IMR-90 (cell line): ENCODE measurements around the gene ADGRG6. TPM values are rescaled to one million over a fixed set of nuclear protein-coding genes. Genes with fewer than 3 reads are reported as not detected.

Experiments
- ATAC-seq: fragments of 200-7000 bp; cut with Tn5 transposase; 2 replicates; pipeline ENCODE4 v1.9.1; 2020; ENCODE audit warnings: low read depth, mild to moderate bottlenecking, moderate library complexity
- BruUV-seq: library from RNA; stranded (reverse); fragments of 400-500 nt; replicated peaks from 2 replicates; lab custom pipeline; 2021; lab: Mats Ljungman, UMichigan
- CTCF ChIA-PET: fragments of 300-600 bp; formaldehyde crosslinking; extraction: SDS; loops from one replicate; lab custom pipeline; 2021; ENCODE audit warnings: antibody characterized with exemption; lab: Yijun Ruan, JAX
- POLR2A ChIA-PET: fragments of 300-600 bp; sonication (Branson Sonifier 250); formaldehyde crosslinking; loops from one replicate; lab custom pipeline; 2022; ENCODE audit warnings: antibody characterized with exemption; ENCODE audit not compliant: unreplicated experiment; lab: Charles Lee
- DNase-seq: peaks from one replicate; pipeline ENCODE4 v3.0.0; 2013
- H2AFZ ChIP-seq: replicated peaks from 2 replicates; pipeline ENCODE3; 2013; ENCODE audit warnings: low read length, mild to moderate bottlenecking; ENCODE audit not compliant: poor library complexity
- H2AK5ac ChIP-seq: 2 replicates; pipeline ENCODE4 v1.6.1; 2013; ENCODE audit warnings: low read depth, low read length, inconsistent platforms
- H2AK9ac ChIP-seq: replicated peaks from 2 replicates; pipeline ENCODE3; 2013; ENCODE audit warnings: mild to moderate bottlenecking, low read depth, low read length, moderate library complexity; ENCODE audit not compliant: poor library complexity
- H2BK120ac ChIP-seq: 2 replicates; pipeline ENCODE4 v1.6.1; 2013; ENCODE audit warnings: low read depth, low read length, inconsistent platforms
- H2BK15ac ChIP-seq: 3 replicates; pipeline ENCODE4 v1.6.1; 2013; ENCODE audit warnings: low read depth, low read length, inconsistent platforms
- H2BK20ac ChIP-seq: 2 replicates; pipeline ENCODE4 v1.6.1; 2013; ENCODE audit warnings: low read depth, mild to moderate bottlenecking, inconsistent platforms, low read length, moderate library complexity
- H2BK5ac ChIP-seq: 2 replicates; pipeline ENCODE4 v1.6.1; 2013; ENCODE audit warnings: mild to moderate bottlenecking, low read depth, low read length, inconsistent platforms; ENCODE audit not compliant: poor library complexity, severe bottlenecking
- H3K14ac ChIP-seq: replicated peaks from 2 replicates; pipeline ENCODE4 v1.6.1; 2013; ENCODE audit warnings: low read depth, low read length, inconsistent platforms
- H3K18ac ChIP-seq: 2 replicates; pipeline ENCODE4 v1.6.1; 2013; ENCODE audit warnings: low read depth, low read length, control low read depth
- H3K23ac ChIP-seq: 2 replicates; pipeline ENCODE4 v1.6.1; 2013; ENCODE audit warnings: low read depth, low read length, inconsistent platforms
- H3K27ac ChIP-seq: 2 replicates; pipeline ENCODE4 v1.5.1; 2013; ENCODE audit warnings: mild to moderate bottlenecking, control low read depth, low read length; ENCODE audit not compliant: insufficient read depth
- H3K27me3 ChIP-seq: 2 replicates; pipeline ENCODE4 v1.6.1; 2013; ENCODE audit warnings: low read length; ENCODE audit not compliant: control insufficient read depth, insufficient read depth
- H3K36me3 ChIP-seq: 2 replicates; pipeline ENCODE4 v1.6.1; 2013; ENCODE audit warnings: low read length, mixed read lengths; ENCODE audit not compliant: control insufficient read depth, insufficient read depth
- H3K4ac ChIP-seq: 2 replicates; pipeline ENCODE4 v1.6.1; 2013; ENCODE audit warnings: low read depth, low read length, inconsistent platforms
- H3K4me1 ChIP-seq: 2 replicates; pipeline ENCODE4 v1.6.1; 2013; ENCODE audit warnings: low read length, mixed read lengths; ENCODE audit not compliant: control insufficient read depth, insufficient read depth
- H3K4me2 ChIP-seq: 2 replicates; pipeline ENCODE4 v1.6.1; 2013; ENCODE audit warnings: low read depth, mild to moderate bottlenecking, control low read depth, low read length, moderate library complexity
- H3K4me3 ChIP-seq: 2 replicates; pipeline ENCODE4 v1.5.1; 2013; ENCODE audit warnings: low read depth, mild to moderate bottlenecking, control low read depth, low read length, moderate library complexity; ENCODE audit not compliant: insufficient read depth
- H3K56ac ChIP-seq: 2 replicates; pipeline ENCODE4 v1.6.1; 2013; ENCODE audit warnings: low read length, inconsistent platforms; ENCODE audit not compliant: insufficient read depth; ENCODE audit errors: extremely low read depth
- H3K79me1 ChIP-seq, 2 experiments: 2 replicates each; pipeline ENCODE4 v1.6.1; 2013; ENCODE audit warnings: low read length in 2 of 2, inconsistent platforms in 1 of 2, low read depth in 1 of 2
- H3K9ac ChIP-seq: 2 replicates; pipeline ENCODE4 v1.6.1; 2013; ENCODE audit warnings: low read depth, low read length, control low read depth
- H3K9me1 ChIP-seq: 2 replicates; pipeline ENCODE4 v1.6.1; 2013; ENCODE audit warnings: low read length, inconsistent platforms; ENCODE audit not compliant: insufficient read depth
- H3K9me3 ChIP-seq: 2 replicates; pipeline ENCODE4 v1.6.1; 2013; ENCODE audit warnings: low read length; ENCODE audit not compliant: control insufficient read depth, insufficient read depth
- H4K20me1 ChIP-seq: 2 replicates; pipeline ENCODE4 v1.6.1; 2013; ENCODE audit warnings: low read length, inconsistent platforms; ENCODE audit not compliant: insufficient read depth
- H4K5ac ChIP-seq: 2 replicates; pipeline ENCODE4 v1.6.1; 2013; ENCODE audit warnings: mild to moderate bottlenecking, low read depth, low read length, control low read depth
- H4K8ac ChIP-seq, 2 experiments: 2 replicates each; pipeline ENCODE4 v1.6.1; 2013; ENCODE audit warnings: low read depth in 2 of 2, low read length in 2 of 2, control low read depth in 1 of 2, inconsistent platforms in 1 of 2
- H4K91ac ChIP-seq: 2 replicates; pipeline ENCODE4 v1.6.1; 2013; ENCODE audit warnings: low read depth, low read length, inconsistent platforms; ENCODE audit not compliant: insufficient read depth
- BHLHE40 ChIP-seq: fragments of 150-350 bp; IDR thresholded peaks from 2 replicates; pipeline ENCODE4 v1.6.1; 2016; ENCODE audit warnings: mild to moderate bottlenecking, low read depth, low read length
- CEBPB ChIP-seq: IDR thresholded peaks from 2 replicates; pipeline ENCODE4 v1.6.1; 2012; ENCODE audit warnings: low read depth, low read length, improper control_type of control experiment
- CHD1 ChIP-seq: IDR thresholded peaks from 2 replicates; pipeline ENCODE4 v1.6.1; 2012; ENCODE audit warnings: low read depth, low read length, improper control_type of control experiment
- CTCF ChIP-seq: conservative IDR thresholded peaks from 2 replicates; pipeline ENCODE4 v1.5.1; 2012; ENCODE audit warnings: mild to moderate bottlenecking, low read depth, low read length, improper control_type of control experiment
- ELK1 ChIP-seq: fragments of 150-350 bp; IDR thresholded peaks from 2 replicates; pipeline ENCODE4 v1.6.1; 2016; ENCODE audit warnings: low read depth, mild to moderate bottlenecking, low read length, moderate library complexity, borderline replicate concordance
- FOS ChIP-seq: fragments of 150-350 bp; IDR thresholded peaks from 2 replicates; pipeline ENCODE4 v1.6.1; 2016; ENCODE audit warnings: low read depth, low read length
- MAFK ChIP-seq: IDR thresholded peaks from 2 replicates; pipeline ENCODE4 v1.6.1; 2012; ENCODE audit warnings: low read depth, low read length, improper control_type of control experiment
- MAZ ChIP-seq: IDR thresholded peaks from 2 replicates; pipeline ENCODE4 v1.6.1; 2012; ENCODE audit warnings: low read depth, mild to moderate bottlenecking, low read length, improper control_type of control experiment, moderate library complexity, borderline replicate concordance
- NFE2L2 ChIP-seq: fragments of 150-350 bp; IDR thresholded peaks from 2 replicates; pipeline ENCODE4 v1.6.1; 2016; ENCODE audit warnings: low read depth, mild to moderate bottlenecking, low read length
- POLR2A ChIP-seq: IDR thresholded peaks from 2 replicates; pipeline ENCODE4 v1.6.1; 2012; ENCODE audit warnings: mild to moderate bottlenecking, low read depth, low read length
- RAD21 ChIP-seq: IDR thresholded peaks from 2 replicates; pipeline ENCODE4 v1.6.1; 2012; ENCODE audit warnings: low read length, improper control_type of control experiment
- RCOR1 ChIP-seq: IDR thresholded peaks from 2 replicates; pipeline ENCODE4 v1.6.1; 2012; ENCODE audit warnings: mild to moderate bottlenecking, low read length, improper control_type of control experiment; ENCODE audit not compliant: insufficient replicate concordance
- RFX5 ChIP-seq: IDR thresholded peaks from 2 replicates; pipeline ENCODE4 v1.8.0; 2012; ENCODE audit warnings: low read depth, mild to moderate bottlenecking, low read length, moderate library complexity
- SMC3 ChIP-seq: fragments of 150-350 bp; IDR thresholded peaks from 2 replicates; pipeline ENCODE4 v1.6.1; 2016; ENCODE audit warnings: low read depth, mild to moderate bottlenecking, antibody characterized with exemption, low read length, moderate library complexity
- USF2 ChIP-seq: fragments of 150-350 bp; IDR thresholded peaks from 2 replicates; pipeline ENCODE4 v1.6.1; 2017; ENCODE audit warnings: mild to moderate bottlenecking, antibody characterized with exemption, low read length, low read depth
- WGBS, 2 experiments: methylation state at CpG; one replicate each; pipeline versions ENCODE4 v1.1.5 to v1.1.7; 2013; ENCODE audit warnings: missing lambda C conversion rate in 2 of 2; ENCODE audit not compliant: insufficient read length in 1 of 2; ENCODE audit errors: extremely low coverage in 2 of 2; 5-methylcytosine and 5-hydroxymethylcytosine counted together
- dilution Hi-C: fragments of 300-500 bp; cut with HindIII; formaldehyde crosslinking; loops from one replicate; pipeline ENCODE4 v1.14.3; 2018; ENCODE audit warnings: low sequenced_read_pairs; ENCODE audit not compliant: unreplicated experiment
- in situ Hi-C: fragments of 300-500 bp; cut with MboI; formaldehyde crosslinking; loops from 3 replicates; pipeline ENCODE4 v1.14.3; 2019; ENCODE audit warnings: low sequenced_read_pairs, inconsistent platforms, mixed read lengths
- intact Hi-C: fragments of 100-400 bp; cut with micrococcal nuclease; formaldehyde crosslinking; loops from 2 replicates; pipeline ENCODE4 v1.10.0; 2022
- polyA plus RNA-seq, 3 experiments: library from polyadenylated mRNA; depleted of rRNA; stranded (reverse); fragments of >200 nt; gene quantifications; 2 replicates each; pipeline ENCODE4 v1.2.3, GENCODE V29; 2012; ENCODE audit warnings: low replicate concordance in 1 of 3
- total RNA-seq: library from RNA; depleted of rRNA; stranded (reverse); fragments of >200 nt; gene quantifications from 2 replicates; pipeline ENCODE4 v1.2.3, GENCODE V29; 2012

The ADGRG6 gene
- total and polyA plus RNA-seq, 2 of the 4 experiments (the other 2 are of a cell fraction): 10.0 to 20.3 TPM

DNA sequence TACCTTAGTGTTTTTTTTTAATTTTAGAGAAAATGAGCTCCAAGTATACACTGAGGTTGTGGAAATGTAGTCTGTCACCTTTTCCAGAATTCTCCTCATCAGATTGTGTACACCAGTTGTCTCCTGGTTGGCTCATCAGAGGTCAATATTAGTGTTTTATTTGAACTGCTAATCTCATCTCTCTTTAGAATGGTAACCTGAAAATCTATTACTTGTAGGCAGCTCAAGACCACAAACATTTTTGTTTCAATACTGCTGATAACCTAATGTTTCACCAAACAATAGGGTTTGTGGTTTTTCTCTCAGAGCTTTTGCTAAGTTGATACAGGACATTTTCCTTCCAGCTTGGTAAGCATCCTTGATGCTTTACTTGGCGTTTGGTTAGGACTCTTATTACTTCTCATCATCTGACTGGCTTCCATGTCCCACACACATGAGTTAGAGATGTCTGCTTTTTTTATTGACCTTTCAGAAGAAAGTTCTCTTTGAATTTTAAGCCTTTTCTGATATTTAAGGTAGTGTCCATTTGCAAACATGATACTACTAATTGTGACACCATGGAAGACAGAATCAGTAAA is 15.1 kb downstream of the ADGRG6 start:
- H4K20me1 ChIP-seq: no peaks in the 10 kb centered on the region
- H3K4me2 ChIP-seq: no peak overlapping the region
- H3K79me1 ChIP-seq: peaks cover 4 to 6% of the 10 kb centered on the region in 2 experiments; a peak in 1 of 4 replicates
- dilution Hi-C loops: no loop called here
- in situ Hi-C loops: no loop called here
- H3K36me3 ChIP-seq: no peaks in the 10 kb centered on the region
- H2BK20ac ChIP-seq: no peak overlapping the region
- H3K9me1 ChIP-seq: no peaks in the 10 kb centered on the region
- no peak overlapping the region for H4K91ac ChIP-seq
- H2AK9ac ChIP-seq: no peak overlapping the region
- CTCF ChIA-PET: interaction anchor here (1.9 kb wide), 1 partner anchor 10 kb away, joined by 4 read pairs; no protein-coding TSS in a partner anchor
- no peak overlapping the region for H3K27ac ChIP-seq
- H3K4ac ChIP-seq: no peak overlapping the region
- H3K18ac ChIP-seq: no peak overlapping the region
- H2AK5ac ChIP-seq: no peak overlapping the region
- H2BK120ac ChIP-seq: no peak overlapping the region
- BruUV-seq: no TSS peak
- H3K14ac ChIP-seq: no peak overlapping the region
- H2AFZ ChIP-seq: no peak overlapping the region
- TF ChIP-seq NFE2L2: no peak
- TF ChIP-seq ELK1: no peak
- no peak for TF ChIP-seq CTCF
- TF ChIP-seq RAD21: no peak
- no peak for TF ChIP-seq RCOR1
- TF ChIP-seq USF2: no peak
- no peak for TF ChIP-seq MAZ
- TF ChIP-seq FOS: no peak
- no peak for TF ChIP-seq CHD1
- no peak for TF ChIP-seq MAFK
- no peak for TF ChIP-seq RFX5
- no peak for TF ChIP-seq CEBPB
- TF ChIP-seq SMC3: no peak
- TF ChIP-seq BHLHE40: no peak
- TF ChIP-seq POLR2A: no peak
- no peak overlapping the region for H2BK15ac ChIP-seq
- no peak overlapping the region for H4K8ac ChIP-seq
- no peak overlapping the region for H4K5ac ChIP-seq
- no CpG with 5 or more reads among the region's 1 CpG for WGBS, 2 experiments
- POLR2A ChIA-PET: no interaction called here
- no peak overlapping the region for H2BK5ac ChIP-seq
- H3K27me3 ChIP-seq: no peaks in the 10 kb centered on the region
- no peak overlapping the region for H3K23ac ChIP-seq
- no peak overlapping the region for H3K4me3 ChIP-seq
- no peak for DNase-seq
- H3K4me1 ChIP-seq: no peaks in the 10 kb centered on the region
- ATAC-seq: no peak
- no peaks in the 10 kb centered on the region for H3K9me3 ChIP-seq
- H3K9ac ChIP-seq: no peak overlapping the region
- no peak overlapping the region for H3K56ac ChIP-seq
- intact Hi-C loops: no loop called here
